Activated B cell treated with CpG ODN at 0.5 μM for 24 hours (primary cell): Measurements from ENCODE around the gene AP3B2. TPM values are rescaled to one million over a fixed set of nuclear protein-coding genes. Genes with fewer than 3 reads are reported as not detected.

ENCODE experiments used
- ATAC-seq: fragments of 200-7000 bp; cut with Tn5 transposase; one replicate; pipeline ENCODE4 v1.10.0; 2021; ENCODE audit warnings: low read depth, mild to moderate bottlenecking, moderate library complexity
- CTCF ChIA-PET: fragments of 350-600 bp; sonication (Branson Sonifier 250); formaldehyde crosslinking; loops from one replicate; lab custom pipeline; 2021; ENCODE audit warnings: antibody characterized with exemption; lab: Charles Lee
- POLR2A ChIA-PET: fragments of 350-600 bp; sonication (Branson Sonifier 250); formaldehyde crosslinking; loops from one replicate; lab custom pipeline; 2021; ENCODE audit warnings: antibody characterized with exemption; lab: Charles Lee
- DNase-seq: peaks from one replicate; pipeline ENCODE4 v3.0.0; 2022
- H3K27ac Mint-ChIP-seq: one replicate; pipeline ENCODE4 v1.8.0; 2020; ENCODE audit warnings: mixed read lengths
- H3K27me3 Mint-ChIP-seq: one replicate; pipeline ENCODE4 v1.8.0; 2021; ENCODE audit warnings: mixed read lengths
- H3K36me3 Mint-ChIP-seq: one replicate; pipeline ENCODE4 v1.8.0; 2021; ENCODE audit warnings: low read depth, mixed read lengths
- H3K4me1 Mint-ChIP-seq: one replicate; pipeline ENCODE4 v1.8.0; 2021; ENCODE audit warnings: mixed read lengths
- H3K4me3 Mint-ChIP-seq: one replicate; pipeline ENCODE4 v1.8.0; 2020; ENCODE audit warnings: mild to moderate bottlenecking, mixed read lengths
- H3K9me3 Mint-ChIP-seq: one replicate; pipeline ENCODE4 v1.8.0; 2020; ENCODE audit warnings: mixed read lengths
- intact Hi-C: fragments of 100-400 bp; cut with micrococcal nuclease; formaldehyde crosslinking; loops from one replicate; pipeline ENCODE4 v1.15.1; 2024
- total RNA-seq: library from RNA; stranded (reverse); gene quantifications from 2 replicates; pipeline ENCODE4 v1.2.3, GENCODE V29; 2022
- TF ChIP-seq, protein P1 (sequence below): fragments of 200-600 bp; IDR thresholded peaks from one replicate; pipeline ENCODE4 v1.8.0; 2022; ENCODE audit warnings: antibody characterized with exemption, mild to moderate bottlenecking

Gene AP3B2
- total RNA-seq, 1 donor from 2014 or later, result 0.22 TPM

DNA sequence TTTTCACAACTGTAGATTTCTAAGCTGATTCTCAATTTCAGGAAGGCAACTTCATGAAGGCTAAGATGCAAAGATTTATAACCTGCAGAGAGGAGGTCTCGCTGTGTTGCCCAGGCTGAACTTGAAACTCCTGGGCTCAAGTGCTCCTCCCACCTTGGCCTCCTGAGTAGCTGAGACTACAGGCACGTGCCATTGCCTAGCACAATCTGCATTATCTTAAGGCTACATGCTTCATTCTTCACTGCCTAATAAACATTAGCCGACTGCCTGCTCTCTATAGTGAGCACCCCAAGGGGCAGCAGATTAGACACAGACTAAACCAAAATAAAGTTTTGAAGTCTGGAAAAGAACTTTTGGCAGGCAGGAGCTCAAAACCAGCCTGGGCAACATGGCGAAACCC, 79.6 kb downstream of the AP3B2 start:
- no peaks in the 10 kb centered on the region for H3K9me3 Mint-ChIP-seq
- no peak overlapping the region for H3K4me3 Mint-ChIP-seq
- intact Hi-C loops, result no loop called here
- no peak for ATAC-seq
- H3K27ac Mint-ChIP-seq, result no peak overlapping the region
- ChIA-PET CTCF (no interaction called here), POLR2A (interaction anchor here (0.5 kb wide), 1 partner anchor 88 kb away, joined by 3 read pairs; no protein-coding TSS in a partner anchor)
- no peak for DNase-seq
- peaks cover 4% of the 10 kb centered on the region for H3K27me3 Mint-ChIP-seq
- no peaks in the 10 kb centered on the region for H3K4me1 Mint-ChIP-seq
- TF ChIP-seq, protein P1, sequence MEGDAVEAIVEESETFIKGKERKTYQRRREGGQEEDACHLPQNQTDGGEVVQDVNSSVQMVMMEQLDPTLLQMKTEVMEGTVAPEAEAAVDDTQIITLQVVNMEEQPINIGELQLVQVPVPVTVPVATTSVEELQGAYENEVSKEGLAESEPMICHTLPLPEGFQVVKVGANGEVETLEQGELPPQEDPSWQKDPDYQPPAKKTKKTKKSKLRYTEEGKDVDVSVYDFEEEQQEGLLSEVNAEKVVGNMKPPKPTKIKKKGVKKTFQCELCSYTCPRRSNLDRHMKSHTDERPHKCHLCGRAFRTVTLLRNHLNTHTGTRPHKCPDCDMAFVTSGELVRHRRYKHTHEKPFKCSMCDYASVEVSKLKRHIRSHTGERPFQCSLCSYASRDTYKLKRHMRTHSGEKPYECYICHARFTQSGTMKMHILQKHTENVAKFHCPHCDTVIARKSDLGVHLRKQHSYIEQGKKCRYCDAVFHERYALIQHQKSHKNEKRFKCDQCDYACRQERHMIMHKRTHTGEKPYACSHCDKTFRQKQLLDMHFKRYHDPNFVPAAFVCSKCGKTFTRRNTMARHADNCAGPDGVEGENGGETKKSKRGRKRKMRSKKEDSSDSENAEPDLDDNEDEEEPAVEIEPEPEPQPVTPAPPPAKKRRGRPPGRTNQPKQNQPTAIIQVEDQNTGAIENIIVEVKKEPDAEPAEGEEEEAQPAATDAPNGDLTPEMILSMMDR, result no peak
- H3K36me3 Mint-ChIP-seq, result no peaks in the 10 kb centered on the region

DNA sequence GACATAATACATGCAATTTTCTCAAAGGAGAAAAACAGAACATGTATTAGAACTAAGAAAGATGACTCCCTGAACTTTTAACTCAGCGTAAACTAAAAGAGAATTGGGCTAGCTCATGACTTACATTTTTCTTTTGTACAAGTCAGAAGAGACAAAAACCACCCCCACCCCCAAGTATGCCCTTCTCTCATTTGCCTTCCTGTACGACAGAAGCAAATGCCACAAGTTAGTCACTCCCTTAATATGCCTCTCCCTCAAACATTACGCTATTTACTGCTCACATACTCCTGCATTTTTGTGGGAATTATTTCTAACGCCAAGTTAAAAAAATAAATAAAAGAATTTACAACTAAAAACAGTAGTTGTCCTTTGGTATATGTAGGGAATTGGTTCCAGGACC, 84.5 kb downstream of the AP3B2 start:
- intact Hi-C loops, result no loop called here
- H3K4me1 Mint-ChIP-seq, result no peaks in the 10 kb centered on the region
- H3K4me3 Mint-ChIP-seq, result no peak overlapping the region
- H3K9me3 Mint-ChIP-seq, result no peaks in the 10 kb centered on the region
- H3K27me3 Mint-ChIP-seq, result peaks cover 7% of the 10 kb centered on the region
- TF ChIP-seq, protein P1, result no peak
- ATAC-seq (no peak), DNase-seq (no peak)
- H3K36me3 Mint-ChIP-seq, result no peaks in the 10 kb centered on the region
- CTCF ChIA-PET, result no interaction called here
- H3K27ac Mint-ChIP-seq, result no peak overlapping the region
- POLR2A ChIA-PET, result no interaction called here

DNA sequence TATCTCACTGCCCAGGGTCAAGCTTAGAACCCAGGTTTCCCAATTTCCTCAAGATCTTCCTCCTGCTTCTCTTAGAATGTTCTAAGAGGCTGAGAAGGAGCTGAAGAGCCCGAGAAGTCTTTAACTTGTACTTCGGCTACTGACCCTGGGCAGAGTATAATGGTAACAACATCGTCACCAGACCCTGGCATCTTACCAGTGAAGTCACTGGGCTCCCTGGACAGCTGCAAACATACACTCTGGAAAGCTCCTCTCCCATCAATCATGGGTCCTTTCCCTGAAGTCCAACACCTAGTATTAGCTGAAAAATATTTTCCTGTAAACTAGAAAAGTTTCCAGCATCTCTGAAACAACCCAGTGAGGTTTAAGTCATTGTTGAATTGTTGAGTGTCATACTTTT, 85.2 kb downstream of the AP3B2 start:
- Mint-ChIP-seq H3K36me3 (no peaks in the 10 kb centered on the region), H3K27me3 (peaks cover 7% of the 10 kb centered on the region), H3K4me1 (no peaks in the 10 kb centered on the region), H3K27ac (no peak overlapping the region), H3K9me3 (no peaks in the 10 kb centered on the region), H3K4me3 (no peak overlapping the region)
- intact Hi-C loops, result no loop called here
- CTCF ChIA-PET, result no interaction called here
- TF ChIP-seq, protein P1, result no peak
- POLR2A ChIA-PET, result interaction anchor here (0.7 kb wide), 1 partner anchor 1279 kb away, joined by 7 read pairs; no protein-coding TSS in a partner anchor
- DNase-seq (no peak), ATAC-seq (no peak)

GRCh38 chr15:82624008-82624407, 85.7 kb downstream of the AP3B2 start:
- H3K27me3 Mint-ChIP-seq, result peaks cover 7% of the 10 kb centered on the region
- no peaks in the 10 kb centered on the region for H3K9me3 Mint-ChIP-seq
- no peak for DNase-seq
- H3K36me3 Mint-ChIP-seq, result no peaks in the 10 kb centered on the region
- TF ChIP-seq, protein P1, result no peak
- POLR2A ChIA-PET, result interaction anchor here (0.7 kb wide), 1 partner anchor 1279 kb away, joined by 7 read pairs; no protein-coding TSS in a partner anchor
- ATAC-seq, result no peak
- no peak overlapping the region for H3K27ac Mint-ChIP-seq
- no peaks in the 10 kb centered on the region for H3K4me1 Mint-ChIP-seq
- intact Hi-C loops, result no loop called here
- CTCF ChIA-PET, result no interaction called here
- no peak overlapping the region for H3K4me3 Mint-ChIP-seq

DNA sequence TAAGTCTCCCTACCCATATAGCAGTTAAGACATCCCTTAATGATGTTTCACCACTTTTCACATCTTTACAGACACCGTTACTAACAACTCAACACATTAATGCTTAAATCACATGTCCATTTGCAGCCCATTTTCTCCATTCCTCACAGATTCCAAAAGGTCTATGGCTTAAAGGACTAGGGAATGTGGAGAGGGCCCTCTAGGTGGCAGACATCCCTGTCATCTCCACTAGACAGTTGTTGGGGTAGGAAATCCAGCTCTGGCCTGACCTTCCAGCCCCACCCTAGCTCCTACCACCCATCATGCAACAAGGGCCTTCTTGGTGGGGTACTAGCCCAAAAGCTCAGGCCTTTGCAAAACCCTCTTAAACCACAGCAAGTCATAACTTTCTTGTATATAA, 87.7 kb downstream of the AP3B2 start:
- H3K36me3 Mint-ChIP-seq, result no peaks in the 10 kb centered on the region
- DNase-seq (no peak), ATAC-seq (no peak)
- H3K9me3 Mint-ChIP-seq, result no peaks in the 10 kb centered on the region
- peaks cover 13% of the 10 kb centered on the region for H3K27me3 Mint-ChIP-seq
- H3K4me3 Mint-ChIP-seq, result no peak overlapping the region
- H3K27ac Mint-ChIP-seq, result no peak overlapping the region
- no peaks in the 10 kb centered on the region for H3K4me1 Mint-ChIP-seq
- POLR2A ChIA-PET, result no interaction called here
- TF ChIP-seq, protein P1, result no peak
- intact Hi-C loops, result no loop called here
- CTCF ChIA-PET, result no interaction called here
